COLO668 (cell line): ENCODE results near the gene CLDN15.
A peak's percentile ranks its signal among the peaks of the same experiment; 100 is the strongest.
"Not testable (repeated sequence)": the region's sequence is repeated elsewhere in the genome, so short reads cannot be mapped to it uniquely, and the experiment has no call there.

ENCODE experiments used
- DNase-seq: peaks from one replicate; lab custom pipeline; 2025; ENCODE audit not compliant: unreplicated experiment; lab: John Stamatoyannopoulos, UW

CLDN15 gene

DNA sequence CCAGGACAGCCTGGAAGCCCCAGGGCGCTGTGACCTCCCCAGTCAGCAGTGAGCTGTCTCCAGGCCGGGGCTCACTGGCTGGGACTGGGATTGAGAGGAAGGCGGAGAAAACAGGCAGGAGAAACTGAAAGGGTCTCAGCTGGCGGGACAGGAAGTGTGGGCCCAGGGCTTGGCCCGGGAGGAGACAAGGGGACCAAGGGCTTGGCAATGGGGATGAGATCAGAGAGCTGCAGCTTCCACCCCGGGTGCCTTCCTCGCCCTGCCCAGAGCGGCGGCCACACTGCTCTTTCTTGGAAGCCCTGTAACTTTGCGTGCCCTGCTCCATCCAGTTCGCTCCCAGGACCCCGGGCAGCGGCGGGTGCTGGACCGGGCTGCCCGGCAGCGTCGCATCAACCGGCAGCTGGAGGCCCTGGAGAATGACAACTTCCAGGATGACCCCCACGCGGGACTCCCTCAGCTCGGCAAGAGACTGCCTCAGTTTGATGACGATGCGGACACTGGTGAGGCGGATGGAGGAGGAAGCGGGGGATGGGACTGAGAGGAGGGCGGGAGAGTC, 15.2 kb downstream of the CLDN15 start:
- DNase-seq: no peak

DNA sequence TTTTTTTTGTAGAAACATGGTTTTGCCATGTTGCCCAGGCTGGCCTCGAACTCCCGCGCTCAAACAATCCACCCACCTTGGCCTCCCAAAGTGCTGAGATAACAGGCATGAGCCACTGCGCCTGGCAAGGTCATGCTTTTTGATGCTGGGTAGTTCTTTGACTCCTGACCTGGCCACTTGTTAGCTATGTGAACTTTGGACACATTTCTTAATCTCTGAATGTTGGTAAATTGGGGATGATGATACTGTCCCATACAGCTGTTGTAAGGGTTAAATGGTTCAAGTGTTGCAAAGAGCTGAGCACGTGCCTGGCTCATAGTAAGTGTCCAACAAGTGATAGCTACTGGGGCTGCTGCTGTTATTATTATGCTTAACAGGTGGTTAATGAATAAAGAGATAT, 17.3 kb downstream of the CLDN15 start:
- no peak for DNase-seq

DNA sequence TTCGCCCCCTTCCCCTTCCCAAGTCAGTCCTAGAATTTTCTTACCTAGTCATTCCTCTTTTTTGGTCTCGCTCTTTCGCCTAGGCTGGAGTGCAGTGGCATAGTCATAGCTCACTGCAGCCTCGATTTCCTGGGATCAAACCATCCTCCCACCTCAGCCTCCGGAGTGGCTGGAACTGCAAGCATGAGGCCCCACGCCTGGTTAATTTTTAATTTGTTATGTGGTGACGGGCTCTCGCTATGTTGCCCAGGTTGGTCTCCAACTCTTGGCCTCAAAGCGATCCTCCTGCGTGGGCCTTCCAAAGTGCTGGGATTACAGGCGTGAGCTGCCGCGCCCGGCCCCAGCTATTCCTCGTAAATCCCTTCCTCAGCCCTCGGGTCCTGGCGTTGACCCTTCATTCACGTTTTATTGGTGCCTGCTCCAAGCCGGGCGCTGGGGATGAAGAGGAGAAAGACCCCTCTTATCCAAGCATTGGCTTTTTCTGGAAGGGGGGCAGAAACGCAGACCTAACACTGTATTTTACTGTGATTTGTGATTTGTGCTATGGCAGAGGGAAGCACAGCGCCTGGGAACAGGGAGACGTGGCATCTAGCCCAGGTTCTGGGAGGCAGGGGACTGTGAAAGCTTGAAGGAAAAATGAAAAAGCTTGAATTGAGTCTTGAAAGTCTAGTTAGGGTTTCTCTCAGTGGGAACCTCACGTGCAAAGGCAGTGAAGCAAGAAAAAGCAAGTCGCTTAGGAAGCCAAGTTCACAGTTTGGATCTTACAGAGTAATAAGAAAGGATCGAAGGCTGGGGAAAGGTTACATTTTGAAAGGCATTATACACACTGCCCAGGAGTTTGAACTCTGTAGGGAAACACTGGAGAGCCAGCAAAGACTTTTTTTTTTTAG, 19.1 kb downstream of the CLDN15 start:
- peak; percentile 43 for DNase-seq

- peak; percentile 97 for DNase-seq
Observed at GRCh38 chr7:101217388-101218235, 20.0 kb downstream of the CLDN15 start, which contains the start of the genes PLOD3 and ZNHIT1. PLOD3 (minus strand) TSS chr7:101217581; CDS start chr7:101217274, 307 bp downstream. ZNHIT1 (plus strand) TSS chr7:101218165; CDS start chr7:101218196, 31 bp downstream.

DNA sequence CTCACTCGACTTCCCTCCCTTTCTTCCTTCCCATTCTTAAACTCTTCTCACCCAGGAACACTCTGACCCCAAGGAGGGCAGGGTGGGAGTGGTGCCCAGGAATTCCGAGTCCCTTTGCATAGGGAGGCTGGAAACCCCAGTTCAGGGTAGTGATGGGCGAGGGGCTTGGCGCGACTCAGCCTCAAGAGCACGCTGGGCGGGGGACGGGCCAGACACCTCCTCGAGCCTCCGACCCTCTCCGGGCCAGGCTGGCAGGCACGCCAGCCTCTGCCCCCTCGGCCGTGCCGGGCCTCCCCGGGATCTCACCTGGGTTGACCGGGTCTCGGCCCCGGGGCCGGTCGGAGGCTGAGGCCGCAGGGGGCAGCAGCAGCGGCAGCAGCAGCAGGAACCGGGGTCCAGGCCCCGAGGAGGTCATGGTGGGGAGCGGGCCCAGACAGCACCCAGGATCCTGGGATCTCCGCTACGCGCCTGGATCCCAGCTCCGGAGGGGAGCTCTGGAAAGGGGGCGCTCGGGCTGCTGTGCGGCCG, 20.7 kb downstream of the CLDN15 start:
- DNase-seq: no peak

- peak; percentile 14 for DNase-seq
Observed at GRCh38 chr7:101216001-101216859, 21.4 kb downstream of the CLDN15 start.

DNA sequence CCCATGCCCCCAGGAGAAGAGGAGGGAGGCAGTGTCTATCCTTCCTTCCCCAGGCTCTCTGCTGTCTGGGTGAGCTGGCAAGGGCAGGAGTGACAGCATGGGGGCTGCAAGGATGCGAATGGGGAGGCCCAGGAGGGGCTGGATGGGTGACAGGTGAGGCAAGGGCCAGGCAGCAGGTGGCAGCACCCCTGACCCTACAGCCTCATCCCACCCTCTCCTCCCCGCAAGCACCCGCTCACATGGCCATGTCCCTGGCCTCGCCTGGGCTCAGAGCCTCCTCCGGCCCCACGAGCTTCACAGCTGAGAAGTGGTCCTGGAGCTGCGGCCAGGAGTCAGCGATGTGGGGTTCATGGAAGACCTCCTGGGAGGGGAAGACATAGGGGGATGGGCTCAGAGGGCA, 25.6 kb downstream of the CLDN15 start:
- no peak for DNase-seq

GRCh38 chr7:101211501-101211900, 26.1 kb downstream of the CLDN15 start:
- DNase-seq: no peak

DNA sequence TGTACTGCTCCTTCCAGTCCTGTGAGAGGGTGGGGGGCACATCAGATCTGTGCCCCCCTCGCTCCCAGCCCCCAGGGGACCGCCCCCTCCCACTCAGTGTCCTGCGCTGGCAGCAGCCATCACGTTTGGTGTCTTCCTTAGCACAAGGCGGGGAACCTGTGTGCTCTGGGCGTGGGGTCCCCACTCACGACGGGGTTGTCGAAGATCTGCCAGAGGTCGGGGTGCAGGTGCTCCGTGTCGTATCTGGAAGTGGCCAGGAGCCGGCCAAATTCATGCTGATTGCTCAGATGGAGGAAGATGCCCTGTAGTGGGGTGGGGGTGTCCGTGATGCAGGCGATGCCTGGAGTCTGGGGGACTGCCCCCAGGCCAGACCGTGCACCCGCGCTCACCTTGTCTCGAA, 27.5 kb downstream of the CLDN15 start:
- DNase-seq: no peak

- DNase-seq: no peak
Observed at GRCh38 chr7:101208794-101209193, 28.8 kb downstream of the CLDN15 start.

DNA sequence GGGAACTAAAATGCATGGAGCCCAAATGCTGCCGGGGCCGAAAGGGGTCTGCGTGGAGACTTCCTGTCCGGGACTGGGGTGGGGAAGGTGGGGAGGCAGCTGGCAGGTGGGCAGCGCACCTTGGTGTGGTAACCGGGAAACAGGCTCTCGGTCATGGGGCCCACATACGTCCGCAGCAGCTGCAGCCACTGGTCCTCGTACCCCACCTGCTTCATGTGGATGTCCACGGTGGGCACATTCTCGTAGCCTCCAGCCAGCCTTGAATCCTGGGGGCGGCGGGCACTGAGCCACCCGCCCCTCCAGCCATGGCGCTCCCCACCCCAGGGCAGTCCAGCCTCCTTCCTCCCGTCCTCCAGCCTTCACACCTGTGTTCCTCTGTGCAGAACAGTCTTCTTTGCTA, 30.1 kb downstream of the CLDN15 start:
- no peak for DNase-seq

- DNase-seq: no peak
Observed at GRCh38 chr7:101206665-101207042, 30.9 kb downstream of the CLDN15 start.

DNA sequence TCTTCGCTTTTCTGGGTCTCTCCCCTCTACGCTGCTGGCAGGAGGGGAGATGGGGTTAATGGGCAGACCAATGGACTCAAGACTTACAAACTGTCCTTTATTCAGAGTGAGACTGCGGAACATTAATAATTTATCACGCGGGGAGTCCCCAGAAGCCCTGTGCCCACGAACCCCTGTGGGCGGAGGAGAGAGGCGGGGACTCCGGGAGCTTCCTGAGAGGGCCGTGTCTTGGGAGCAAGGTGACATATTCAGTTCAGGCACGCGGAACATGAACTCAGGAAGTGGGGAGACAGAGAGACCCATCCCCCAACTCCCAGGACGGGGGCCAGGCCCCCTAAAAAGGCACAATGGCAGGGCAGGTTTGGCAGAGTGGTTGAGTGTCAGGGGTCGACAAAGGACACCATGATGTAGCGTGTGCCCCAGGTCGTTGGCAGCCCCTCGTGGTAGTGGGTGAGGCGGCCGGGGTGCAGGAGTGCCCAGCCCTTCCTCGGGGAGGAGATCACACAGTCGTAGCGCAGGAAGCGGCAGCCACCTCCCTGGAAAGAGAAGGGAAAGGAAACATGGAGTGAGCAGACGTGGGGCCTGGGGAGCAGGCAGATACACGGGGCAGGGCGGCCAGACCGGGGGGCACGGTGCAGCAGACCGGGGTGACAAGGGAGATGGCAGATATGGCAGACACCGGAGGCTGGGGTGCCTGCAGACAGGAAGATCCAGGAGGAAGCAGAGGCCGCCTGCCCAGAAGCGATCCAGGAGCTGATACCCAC, 31.5 kb downstream of the CLDN15 start:
- no peak for DNase-seq

GRCh38 chr7:101203740-101204738, 33.6 kb downstream of the CLDN15 start:
- DNase-seq: not testable (repeated sequence)

- DNase-seq: no peak
Observed at GRCh38 chr7:101202603-101202918, 35.0 kb downstream of the CLDN15 start.

- peak; percentile 28 for DNase-seq
Observed at GRCh38 chr7:101201695-101202602, 35.7 kb downstream of the CLDN15 start.

DNA sequence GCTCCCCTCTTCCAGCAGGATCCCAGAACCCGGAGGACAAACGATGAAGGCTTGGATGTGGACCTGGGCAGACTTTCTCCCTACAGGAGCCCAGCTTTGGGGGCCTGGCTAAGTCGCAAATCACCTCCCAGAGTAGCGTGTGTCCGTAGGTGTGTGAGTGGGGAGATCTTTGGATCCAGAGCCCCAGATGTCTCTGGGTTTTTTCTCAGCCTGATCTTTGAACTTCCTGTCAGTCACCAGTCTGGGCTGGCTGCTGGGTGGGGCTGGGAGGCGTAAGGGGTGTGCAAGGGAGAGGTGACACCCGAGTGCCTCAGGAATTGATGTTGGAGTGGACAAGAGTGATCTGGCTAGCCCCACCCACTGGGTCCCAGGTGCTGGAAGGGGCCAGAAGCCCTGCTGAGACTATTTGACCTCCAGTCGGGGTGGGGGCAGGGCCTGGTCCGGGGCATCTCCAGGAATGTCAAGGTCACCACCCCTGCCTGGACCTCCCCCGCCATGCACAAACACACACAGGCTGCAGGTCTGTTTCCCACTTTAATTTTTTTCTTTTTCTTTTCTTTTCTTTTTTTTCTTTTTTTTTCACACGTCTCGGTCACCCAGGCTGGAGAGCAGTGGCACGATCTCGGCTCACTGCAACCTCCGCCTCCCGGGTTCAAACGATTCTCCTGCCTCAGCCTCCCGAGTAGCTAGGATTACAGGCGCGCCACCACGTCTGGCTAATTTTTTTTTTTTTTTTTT, 36.6 kb downstream of the CLDN15 start, which contains the start of gene MOGAT3:
TSS of gene MOGAT3 (minus strand) at position 175 of the 738 bp plus-strand sequence. CDS start 182 bp downstream, outside the sequence.
- DNase-seq: peak; percentile 9
